CD14-positive monocyte (primary cell): ENCODE results near the gene CDKAL1. TPM values are rescaled to one million over a fixed set of nuclear protein-coding genes. Genes with fewer than 3 reads are reported as not detected.
"Not testable (repeated sequence)": the region's sequence is repeated elsewhere in the genome, so short reads cannot be mapped to it uniquely, and the experiment has no call there.

ENCODE experiments used
- DNase-seq, 3 donors: peaks; one replicate each; pipeline ENCODE4 v3.0.0-alpha.2; 2011 to 2022
- H2AFZ ChIP-seq: 2 replicates; pipeline ENCODE4 v1.6.0; 2012; ENCODE audit warnings: mild to moderate bottlenecking, low read depth, low read length, inconsistent platforms; ENCODE audit not compliant: insufficient read depth, poor library complexity, severe bottlenecking
- H3K27ac ChIP-seq, 2 donors: 1 replicate in 1 of 2; 2 replicates in 1 of 2; pipeline ENCODE4 v1.5.1; 2012 to 2013; ENCODE audit warnings: low read length in 2 of 2, control low read depth in 1 of 2, inconsistent platforms in 1 of 2, low read depth in 1 of 2, mild to moderate bottlenecking in 1 of 2
- H3K27me3 ChIP-seq, 2 donors: one replicate each; pipeline versions ENCODE4 v1.6.0 to v1.6.1; 2011 to 2013; ENCODE audit warnings: low read length in 2 of 2; ENCODE audit not compliant: control insufficient read depth in 2 of 2, insufficient read depth in 2 of 2
- H3K36me3 ChIP-seq, 2 donors: replicated peaks in 1 of 2; 1 replicate in 1 of 2; 2 replicates in 1 of 2; pipeline versions ENCODE4 v1.5.1 to v1.6.1; 2012 to 2013; ENCODE audit warnings: low read length in 2 of 2, control low read depth in 1 of 2, inconsistent platforms in 1 of 2, mild to moderate bottlenecking in 1 of 2; ENCODE audit not compliant: insufficient read depth in 2 of 2, control insufficient read depth in 1 of 2
- H3K4me1 ChIP-seq, 2 donors: 1 replicate in 1 of 2; 2 replicates in 1 of 2; pipeline versions ENCODE4 v1.5.1 to v1.6.1; 2012 to 2013; ENCODE audit warnings: low read length in 2 of 2, control low read depth in 1 of 2, inconsistent platforms in 1 of 2, mild to moderate bottlenecking in 1 of 2, moderate library complexity in 1 of 2; ENCODE audit not compliant: insufficient read depth in 2 of 2, control insufficient read depth in 1 of 2
- H3K4me2 ChIP-seq: replicated peaks from 2 replicates; pipeline ENCODE3; 2012; ENCODE audit warnings: low read length, moderate library complexity, mild to moderate bottlenecking; ENCODE audit not compliant: poor library complexity, severe bottlenecking; ENCODE audit errors: extremely low read depth
- H3K4me3 ChIP-seq, 3 experiments: fragments of 200-600 bp in 1 of 3; sonication (generic) in 1 of 3; replicated peaks in 1 of 3; 1 replicate in 2 of 3; 2 replicates in 1 of 3; pipeline ENCODE4 v1.5.1; 2011 to 2013; ENCODE audit warnings: low read length in 3 of 3, mild to moderate bottlenecking in 3 of 3, control low read depth in 2 of 3, low read depth in 2 of 3, inconsistent platforms in 1 of 3, moderate library complexity in 1 of 3
- H3K79me2 ChIP-seq: 2 replicates; pipeline ENCODE4 v1.6.0; 2012; ENCODE audit warnings: mild to moderate bottlenecking, control low read depth, inconsistent platforms, low read length, moderate library complexity; ENCODE audit not compliant: insufficient read depth
- H3K9ac ChIP-seq: 2 replicates; pipeline ENCODE4 v1.6.0; 2017; ENCODE audit warnings: low read length, mild to moderate bottlenecking; ENCODE audit not compliant: insufficient read depth, poor library complexity, severe bottlenecking
- H3K9me3 ChIP-seq, 2 donors: replicated peaks in 1 of 2; 1 replicate in 1 of 2; 2 replicates in 1 of 2; pipeline versions ENCODE4 v1.5.1 to v1.6.1; 2012 to 2013; ENCODE audit warnings: low read length in 2 of 2, control low read depth in 1 of 2; ENCODE audit not compliant: control insufficient read depth in 1 of 2, insufficient read depth in 1 of 2
- H4K20me1 ChIP-seq: 2 replicates; pipeline ENCODE4 v1.6.0; 2012; ENCODE audit warnings: mild to moderate bottlenecking, low read length, control low read depth, moderate library complexity; ENCODE audit not compliant: insufficient read depth
- H3K27ac Mint-ChIP-seq, 7 donors: one replicate each; pipeline ENCODE4 v1.8.0; 2020; ENCODE audit warnings: mild to moderate bottlenecking in 7 of 7, mixed read lengths in 7 of 7, moderate library complexity in 6 of 7, inconsistent platforms in 2 of 7
- H3K27me3 Mint-ChIP-seq, 3 donors: one replicate each; pipeline ENCODE4 v1.8.0; 2021 to 2022; ENCODE audit warnings: low read depth in 3 of 3, mild to moderate bottlenecking in 3 of 3, mixed read lengths in 3 of 3, moderate library complexity in 3 of 3, inconsistent platforms in 1 of 3
- H3K36me3 Mint-ChIP-seq, 2 donors: one replicate each; pipeline ENCODE4 v1.8.0; 2020; ENCODE audit warnings: mixed read lengths in 2 of 2, inconsistent platforms in 1 of 2, mild to moderate bottlenecking in 1 of 2
- H3K4me1 Mint-ChIP-seq: one replicate; pipeline ENCODE4 v1.8.0; 2020; ENCODE audit warnings: mild to moderate bottlenecking, mixed read lengths
- H3K4me3 Mint-ChIP-seq, 2 donors: one replicate each; pipeline ENCODE4 v1.8.0; 2020; ENCODE audit warnings: mild to moderate bottlenecking in 2 of 2, mixed read lengths in 2 of 2, moderate library complexity in 1 of 2
- H3K9me3 Mint-ChIP-seq, 7 donors: one replicate each; pipeline ENCODE4 v1.8.0; 2020 to 2022; ENCODE audit warnings: mixed read lengths in 7 of 7, mild to moderate bottlenecking in 6 of 7, moderate library complexity in 6 of 7, inconsistent platforms in 2 of 7
- WGBS: methylation state at CpG from one replicate; pipeline ENCODE4 v1.1.5; 2013; ENCODE audit warnings: missing lambda C conversion rate; ENCODE audit not compliant: insufficient coverage; 5-methylcytosine and 5-hydroxymethylcytosine counted together
- intact Hi-C, 2 donors: fragments of 100-400 bp; cut with micrococcal nuclease; formaldehyde crosslinking; loops; one replicate each; pipeline versions ENCODE4 v1.15.0 to v1.15.1; 2023
- polyA plus RNA-seq, 3 donors: library from polyadenylated mRNA; depleted of rRNA in 1 of 3; unstranded in 2 of 3; stranded (reverse) in 1 of 3; fragments of 300-500 nt in 2 of 3; fragments of >200 nt in 1 of 3; fragmentation: Illumina TruSeq in 2 of 3; gene quantifications; 1 replicate in 2 of 3; 2 replicates in 1 of 3; pipeline ENCODE4 v1.2.3, GENCODE V29; 2012 to 2021
- TF ChIP-seq, protein P1 (sequence below): fragments of 200-600 bp; IDR thresholded peaks from one replicate; pipeline ENCODE4 v1.8.0; 2022; ENCODE audit warnings: antibody characterized with exemption, mild to moderate bottlenecking

CDKAL1 gene
- polyA plus RNA-seq, 3 donors = 3.2 to 12.4 (median 8.3) TPM

DNA sequence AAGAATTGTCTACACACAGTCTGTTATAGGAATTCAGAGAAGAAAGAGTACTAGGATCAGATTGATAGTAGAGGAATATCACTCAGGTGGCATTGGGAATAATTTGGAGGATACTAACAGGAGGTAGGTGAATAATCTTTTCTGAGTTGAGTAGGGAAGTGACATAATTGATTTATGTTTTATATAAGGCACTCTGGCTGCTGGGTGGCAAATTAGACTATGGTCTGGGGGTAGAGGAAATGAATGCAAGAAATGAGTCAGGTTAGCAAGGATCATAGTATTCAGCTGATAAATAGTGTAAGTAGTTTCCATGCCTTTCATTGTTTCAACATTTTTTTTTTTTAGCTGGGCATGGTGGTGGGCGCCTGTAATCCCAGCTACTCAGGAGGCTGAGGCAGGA lies 113.3 kb downstream of the CDKAL1 start:
- intact Hi-C loops = no loop called here
- Histone ChIP-seq H3K4me3 (no peak overlapping the region), H3K27ac (no peak overlapping the region), H3K27me3 (no peaks in the 10 kb centered on the region), H3K4me2 (no peak overlapping the region), H2AFZ (no peak overlapping the region), H4K20me1 (no peaks in the 10 kb centered on the region), H3K79me2 (no peaks in the 10 kb centered on the region), H3K9me3 (no peaks in the 10 kb centered on the region), H3K9ac (no peak overlapping the region), H3K4me1 (no peaks in the 10 kb centered on the region), H3K36me3 (peaks cover 0 to 4% of the 10 kb centered on the region in 2 donors)
- WGBS = no CpG with 5 or more reads among the region's 1 CpG
- Mint-ChIP-seq H3K27me3 (no peaks in the 10 kb centered on the region), H3K27ac (peak overlapping the region in 1 of 7 donors; percentile 23), H3K4me3 (no peak overlapping the region), H3K4me1 (no peaks in the 10 kb centered on the region), H3K36me3 (peaks cover 16 to 22% of the 10 kb centered on the region in 2 donors), H3K9me3 (peaks cover 0 to 2% (median 0%) of the 10 kb centered on the region in 7 donors)
- TF ChIP-seq, protein P1, sequence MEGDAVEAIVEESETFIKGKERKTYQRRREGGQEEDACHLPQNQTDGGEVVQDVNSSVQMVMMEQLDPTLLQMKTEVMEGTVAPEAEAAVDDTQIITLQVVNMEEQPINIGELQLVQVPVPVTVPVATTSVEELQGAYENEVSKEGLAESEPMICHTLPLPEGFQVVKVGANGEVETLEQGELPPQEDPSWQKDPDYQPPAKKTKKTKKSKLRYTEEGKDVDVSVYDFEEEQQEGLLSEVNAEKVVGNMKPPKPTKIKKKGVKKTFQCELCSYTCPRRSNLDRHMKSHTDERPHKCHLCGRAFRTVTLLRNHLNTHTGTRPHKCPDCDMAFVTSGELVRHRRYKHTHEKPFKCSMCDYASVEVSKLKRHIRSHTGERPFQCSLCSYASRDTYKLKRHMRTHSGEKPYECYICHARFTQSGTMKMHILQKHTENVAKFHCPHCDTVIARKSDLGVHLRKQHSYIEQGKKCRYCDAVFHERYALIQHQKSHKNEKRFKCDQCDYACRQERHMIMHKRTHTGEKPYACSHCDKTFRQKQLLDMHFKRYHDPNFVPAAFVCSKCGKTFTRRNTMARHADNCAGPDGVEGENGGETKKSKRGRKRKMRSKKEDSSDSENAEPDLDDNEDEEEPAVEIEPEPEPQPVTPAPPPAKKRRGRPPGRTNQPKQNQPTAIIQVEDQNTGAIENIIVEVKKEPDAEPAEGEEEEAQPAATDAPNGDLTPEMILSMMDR = no peak
- no peak for DNase-seq

GRCh38 chr6:20649696-20650470 lies 115.6 kb downstream of the CDKAL1 start:
- H3K4me3 ChIP-seq, H3K9ac ChIP-seq, H3K4me1 Mint-ChIP-seq, intact Hi-C loops, H3K36me3 ChIP-seq, DNase-seq, H3K4me1 ChIP-seq, H4K20me1 ChIP-seq, H3K27ac ChIP-seq, H3K27me3 ChIP-seq, H3K4me3 Mint-ChIP-seq, H3K27me3 Mint-ChIP-seq, H3K4me2 ChIP-seq, H3K9me3 ChIP-seq, H3K9me3 Mint-ChIP-seq, H2AFZ ChIP-seq, H3K79me2 ChIP-seq: not testable (repeated sequence)
- Mint-ChIP-seq H3K36me3 (peaks cover 25 to 31% of the 10 kb centered on the region in 2 donors), H3K27ac (peak overlapping the region in 1 of 7 donors; percentile 1)
- 100% methylated on average over 2 of the region's 7 CpGs for WGBS
